HepG2 (cell line): Measurements from ENCODE around the gene ROPN1B. TPM values are rescaled to one million over a fixed set of nuclear protein-coding genes. Genes with fewer than 3 reads are reported as not detected.

Experiments used
- ATAC-seq: fragments of 200-7000 bp; cut with Tn5 transposase; 3 replicates; pipeline ENCODE4 v1.9.1; 2020; ENCODE audit warnings: mild to moderate bottlenecking, moderate library complexity
- BruUV-seq: library from RNA; stranded (reverse); fragments of 400-500 nt; replicated peaks from 2 replicates; lab custom pipeline; 2021; lab: Mats Ljungman, UMichigan
- CTCF ChIA-PET: fragments of 300-600 bp; formaldehyde crosslinking; extraction: SDS; loops from one replicate; lab custom pipeline; 2021; ENCODE audit warnings: low total read pairs, inconsistent platforms, low intra/inter-chr PET ratio; lab: Yijun Ruan, JAX
- POLR2A ChIA-PET: fragments of 350-600 bp; sonication (Branson Sonifier 250); formaldehyde crosslinking; loops from one replicate; lab custom pipeline; 2020; ENCODE audit warnings: antibody characterized with exemption, inconsistent platforms; lab: Yijun Ruan, JAX
- DNase-seq: peaks from one replicate; pipeline ENCODE4 v3.0.0-alpha.2; 2015; ENCODE audit warnings: low spot score
- FAIRE-seq: peaks from 3 replicates; lab custom pipeline; 2011; peaks lifted over from hg19 to GRCh38; lab: Jason Lieb, UNC
- H2AFZ ChIP-seq: one replicate; pipeline ENCODE4 v1.6.1; 2011; ENCODE audit warnings: low read length, inconsistent platforms
- H3K27ac ChIP-seq: fragments of 300-600 bp; 3 replicates; pipeline ENCODE4 v1.8.0; 2011; ENCODE audit warnings: mixed run types, mild to moderate bottlenecking, mixed read lengths, low read length, inconsistent platforms; ENCODE audit not compliant: insufficient read depth; ENCODE audit errors: extremely low read length
- H3K27me3 ChIP-seq, 2 experiments: fragments of 200-600 bp in 1 of 2; 2 replicates in 1 of 2; 3 replicates in 1 of 2; pipeline versions ENCODE4 v1.6.0 to v1.8.0; 2011; ENCODE audit warnings: low read length in 2 of 2, mild to moderate bottlenecking in 2 of 2, moderate library complexity in 2 of 2, inconsistent platforms in 1 of 2; ENCODE audit not compliant: insufficient read depth in 2 of 2, control insufficient read depth in 1 of 2
- H3K36me3 ChIP-seq, 2 experiments: fragments of 200-600 bp in 1 of 2; replicated peaks in 1 of 2; 2 replicates in 1 of 2; 3 replicates in 1 of 2; pipeline versions ENCODE4 v1.5.1 to v1.8.0; 2011; ENCODE audit warnings: low read length in 2 of 2, inconsistent platforms in 1 of 2; ENCODE audit not compliant: insufficient read depth in 2 of 2, control insufficient read depth in 1 of 2
- H3K4me1 ChIP-seq: 2 replicates; pipeline ENCODE4 v1.5.1; 2012; ENCODE audit warnings: low read length, inconsistent platforms; ENCODE audit not compliant: insufficient read depth
- H3K4me2 ChIP-seq: 2 replicates; pipeline ENCODE4 v1.6.0; 2011; ENCODE audit warnings: low read depth, low read length, inconsistent platforms
- H3K4me3 ChIP-seq, 3 experiments: fragments of 200-600 bp in 1 of 3; sonication (generic), shearing (Covaris generic) in 1 of 3; replicated peaks in 1 of 3; 2 replicates each; pipeline ENCODE4 v1.5.1; 2011 to 2016; ENCODE audit warnings: low read length in 3 of 3, inconsistent platforms in 2 of 3, low read depth in 2 of 3, mild to moderate bottlenecking in 2 of 3, control low read depth in 1 of 3, mixed read lengths in 1 of 3; ENCODE audit not compliant: insufficient read depth in 1 of 3
- H3K79me2 ChIP-seq: one replicate; pipeline ENCODE4 v1.6.1; 2011; ENCODE audit warnings: low read length, inconsistent platforms; ENCODE audit not compliant: insufficient read depth
- H3K9ac ChIP-seq: 2 replicates; pipeline ENCODE4 v1.6.0; 2011; ENCODE audit warnings: mild to moderate bottlenecking, low read depth, low read length, inconsistent platforms; ENCODE audit not compliant: insufficient read depth
- H3K9me3 ChIP-seq: 2 replicates; pipeline ENCODE4 v1.5.1; 2012; ENCODE audit warnings: mild to moderate bottlenecking, low read length
- H4K20me1 ChIP-seq: 2 replicates; pipeline ENCODE4 v1.6.0; 2011; ENCODE audit warnings: inconsistent platforms, mild to moderate bottlenecking, low read length, moderate library complexity; ENCODE audit not compliant: insufficient read depth
- ARNT2 ChIP-seq: sonication (generic); formaldehyde crosslinking; IDR thresholded peaks from 2 replicates; pipeline ENCODE4 v1.8.0; 2022; ENCODE audit warnings: mild to moderate bottlenecking, low read depth, missing genetic modification reagents, moderate library complexity
- HOMEZ ChIP-seq: IDR thresholded peaks from 2 replicates; pipeline ENCODE4 v1.6.1; 2016; ENCODE audit warnings: low read depth
- IKZF4 ChIP-seq: sonication (generic); formaldehyde crosslinking; IDR thresholded peaks from 2 replicates; pipeline ENCODE4 v1.5.1; 2020; ENCODE audit warnings: borderline replicate concordance, mild to moderate bottlenecking, low read depth, missing genetic modification reagents; ENCODE audit errors: not compliant biosample characterization
- SYNCRIP ChIP-seq: fragments of 200-400 bp; formaldehyde crosslinking; IDR thresholded peaks from 2 replicates; pipeline ENCODE4 v1.6.1; 2018; ENCODE audit warnings: mild to moderate bottlenecking, low read depth, low read length; ENCODE audit not compliant: insufficient read depth
- WGBS: methylation state at CpG from one replicate; pipeline ENCODE4 v1.1.6; 2017; ENCODE audit warnings: low lambda C conversion rate; 5-methylcytosine and 5-hydroxymethylcytosine counted together
- in situ Hi-C: cut with HindIII; loops from 2 replicates; pipeline ENCODE4 v1.10.0; 2017; ENCODE audit warnings: low pct_unique_long_range_greater_than_20kb; ENCODE audit not compliant: extremely low pct_ligation_motif_present
- intact Hi-C: fragments of 100-400 bp; cut with micrococcal nuclease; formaldehyde crosslinking; loops from one replicate; pipeline ENCODE4 v1.10.0; 2022; ENCODE audit not compliant: unreplicated experiment
- polyA plus RNA-seq, 8 experiments: library from polyadenylated mRNA; depleted of rRNA in 3 of 8; stranded (reverse) in 7 of 8; unstranded in 1 of 8; fragments of >200 nt; fragmentation: Illumina TruSeq in 4 of 8; extraction: Trizol in 4 of 8; gene quantifications; 2 replicates each; pipeline versions ENCODE4 v1.2.1 to v1.2.3, GENCODE V29; 2011 to 2016; ENCODE audit warnings: low read depth in 4 of 8, missing spikeins in 1 of 8, mixed read lengths in 1 of 8; ENCODE audit not compliant: insufficient read depth in 1 of 8
- total RNA-seq, 5 experiments: library from RNA; depleted of rRNA; stranded (reverse); fragments of >200 nt; fragmentation: Illumina TruSeq; extraction: Trizol; gene quantifications; 2 replicates each; pipeline ENCODE4 v1.2.3, GENCODE V29; 2016; ENCODE audit warnings: low read depth in 1 of 5

Gene ROPN1B
- total and polyA plus RNA-seq, 2 of the 13 experiments (the other 11 are each of a cell fraction or from before 2014, with no cell fraction given) = not detected

DNA sequence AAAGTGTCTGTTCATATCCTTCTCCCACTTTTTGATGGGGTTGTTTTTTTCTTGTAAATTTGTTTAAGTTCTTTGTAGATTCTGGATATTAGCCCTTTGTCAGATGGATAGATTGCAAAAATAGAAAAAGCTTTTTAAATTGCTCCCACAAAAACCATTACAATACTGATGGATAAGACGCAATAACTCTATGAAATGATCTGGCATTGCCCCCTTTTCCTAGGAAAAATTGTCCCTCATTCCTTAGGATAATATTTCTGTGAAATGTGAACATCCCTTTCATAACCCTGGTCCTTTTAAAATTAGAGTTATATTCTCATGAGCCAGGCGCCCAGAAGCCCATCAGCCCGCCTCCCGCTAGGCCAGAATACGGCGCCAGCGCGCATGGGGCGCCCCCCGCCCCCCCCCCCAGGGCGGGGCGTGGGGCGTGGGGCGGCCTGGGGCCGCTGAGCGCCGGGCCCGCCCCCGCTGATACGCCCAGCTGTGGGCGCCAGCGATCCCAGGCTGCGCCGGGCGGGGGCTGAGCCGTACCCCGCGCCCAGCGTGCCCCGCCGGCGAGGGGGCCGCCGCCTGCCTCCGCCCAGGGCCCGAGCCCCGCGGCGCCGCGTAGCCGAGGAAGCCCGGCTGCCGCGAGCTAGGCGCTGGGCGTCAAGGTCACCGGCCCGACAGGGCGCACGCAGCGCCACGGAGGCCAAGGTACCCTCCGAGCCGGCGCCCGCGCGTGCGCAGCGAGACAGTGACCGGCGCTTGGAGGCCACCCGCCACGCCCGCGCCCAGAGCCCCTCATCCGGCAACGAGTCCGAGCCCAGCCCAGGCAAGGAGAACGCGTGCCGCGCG is 11.1 kb upstream of the ROPN1B start:
- Histone ChIP-seq H3K9ac (no peak overlapping the region), H3K4me2 (no peak overlapping the region), H2AFZ (no peak overlapping the region), H3K9me3 (no peaks in the 10 kb centered on the region), H4K20me1 (no peaks in the 10 kb centered on the region), H3K36me3 (no peaks in the 10 kb centered on the region), H3K27me3 (no peaks in the 10 kb centered on the region), H3K79me2 (no peaks in the 10 kb centered on the region), H3K4me1 (no peaks in the 10 kb centered on the region), H3K27ac (no peak overlapping the region), H3K4me3 (no peak overlapping the region)
- WGBS = 86% methylated on average over 23 of the region's 75 CpGs
- FAIRE-seq (no peak), DNase-seq (no peak), ATAC-seq (no peak)
- intact Hi-C loops = no loop called here
- BruUV-seq = no TSS peak
- CTCF ChIA-PET = no interaction called here
- no peak for TF ChIP-seq SYNCRIP
- no peak for TF ChIP-seq ARNT2 (CRISPR knock-in tag)
- no peak for TF ChIP-seq IKZF4
- no peak for TF ChIP-seq HOMEZ
- in situ Hi-C loops = no loop called here
- POLR2A ChIA-PET = no interaction called here
